K562 (cell line): ENCODE measurements around the gene KCNK16. TPM values are rescaled to one million over a fixed set of nuclear protein-coding genes. Genes with fewer than 3 reads are reported as not detected.
A peak's percentile ranks its signal among the peaks of the same experiment; 100 is the strongest.

Source experiments
- ATAC-seq: fragments of 200-7000 bp; cut with Tn5 transposase; 3 replicates; pipeline ENCODE4 v1.9.1; 2020; ENCODE audit warnings: moderate library complexity
- BruUV-seq: library from RNA; stranded (reverse); fragments of 400-500 nt; replicated peaks from 2 replicates; lab custom pipeline; 2021; lab: Mats Ljungman, UMichigan
- CTCF ChIA-PET: fragments of 300-600 bp; formaldehyde crosslinking; extraction: SDS; loops from one replicate; lab custom pipeline; 2021; ENCODE audit warnings: low intra/inter-chr PET ratio; lab: Yijun Ruan, JAX
- POLR2A ChIA-PET: fragments of 300-600, 350-650 bp; sonication (Branson Sonifier 250); formaldehyde crosslinking; extraction: SDS; loops from one replicate; lab custom pipeline; 2021; ENCODE audit warnings: antibody characterized with exemption, inconsistent platforms; lab: Yijun Ruan, JAX
- DNase-seq, 4 experiments: peaks; one replicate each; pipeline versions ENCODE4 v3.0.0 to v3.0.0-alpha.2; 2011 to 2018; ENCODE audit warnings: low spot score in 3 of 4, mixed read lengths in 3 of 4; ENCODE audit errors: extremely low read depth in 1 of 4
- FAIRE-seq: peaks from 2 replicates; lab custom pipeline; 2011; peaks lifted over from hg19 to GRCh38; lab: Jason Lieb, UNC
- H2AFZ ChIP-seq: 2 replicates; pipeline ENCODE4 v1.6.0; 2011; ENCODE audit warnings: low read depth, low read length, control low read depth, inconsistent platforms
- H3K27ac ChIP-seq: fragments of 200-600 bp; 3 replicates; pipeline ENCODE4 v1.8.0; 2011; ENCODE audit warnings: low read depth, mild to moderate bottlenecking, control low read depth, inconsistent platforms, low read length, moderate library complexity, mixed read lengths; ENCODE audit errors: extremely low read depth
- H3K27me3 ChIP-seq, 2 experiments: fragments of 300-600 bp in 1 of 2; 2 replicates in 1 of 2; 3 replicates in 1 of 2; pipeline versions ENCODE4 v1.6.0 to v1.8.0; 2011; ENCODE audit warnings: inconsistent platforms in 2 of 2, low read length in 2 of 2, mild to moderate bottlenecking in 1 of 2, mixed read lengths in 1 of 2, moderate library complexity in 1 of 2; ENCODE audit not compliant: control insufficient read depth in 2 of 2, insufficient read depth in 2 of 2
- H3K36me3 ChIP-seq: fragments of 300-600 bp; 3 replicates; pipeline ENCODE4 v1.8.0; 2011; ENCODE audit warnings: mild to moderate bottlenecking, low read length, inconsistent platforms; ENCODE audit not compliant: control insufficient read depth, insufficient read depth
- H3K4me1 ChIP-seq, 2 experiments: fragments of 200-600 bp in 1 of 2; replicated peaks in 1 of 2; 2 replicates in 1 of 2; 3 replicates in 1 of 2; pipeline versions ENCODE4 v1.5.1 to v1.8.0; 2011; ENCODE audit warnings: inconsistent platforms in 2 of 2, low read length in 2 of 2, mild to moderate bottlenecking in 1 of 2, mixed read lengths in 1 of 2, moderate library complexity in 1 of 2; ENCODE audit not compliant: control insufficient read depth in 2 of 2, insufficient read depth in 2 of 2
- H3K4me2 ChIP-seq: 2 replicates; pipeline ENCODE4 v1.6.1; 2011; ENCODE audit warnings: low read length, control low read depth, inconsistent platforms, mixed read lengths; ENCODE audit not compliant: insufficient read depth
- H3K4me3 ChIP-seq: fragments of 200-600 bp; sonication (generic), shearing (Covaris generic); 2 replicates; pipeline ENCODE4 v1.5.1; 2016; ENCODE audit warnings: control low read depth, inconsistent platforms
- H3K79me2 ChIP-seq: fragments of 200-600 bp; 3 replicates; pipeline ENCODE4 v1.8.0; 2011; ENCODE audit warnings: low read length, inconsistent platforms; ENCODE audit not compliant: control insufficient read depth, insufficient read depth
- H3K9ac ChIP-seq, 2 experiments: 2 replicates each; pipeline versions ENCODE4 v1.6.0 to v1.6.1; 2011; ENCODE audit warnings: low read depth in 2 of 2, low read length in 2 of 2, control low read depth in 1 of 2, inconsistent platforms in 1 of 2, mild to moderate bottlenecking in 1 of 2, mixed read lengths in 1 of 2; ENCODE audit not compliant: insufficient read depth in 1 of 2
- H3K9me1 ChIP-seq: one replicate; pipeline ENCODE4 v1.6.0; 2011; ENCODE audit warnings: inconsistent platforms, mild to moderate bottlenecking, low read length, moderate library complexity; ENCODE audit not compliant: control insufficient read depth, insufficient read depth
- H3K9me3 ChIP-seq: replicated peaks from 2 replicates; pipeline ENCODE4 v1.5.1; 2011; ENCODE audit warnings: low read depth, low read length, inconsistent platforms; ENCODE audit not compliant: control insufficient read depth, insufficient read depth
- H4K20me1 ChIP-seq: replicated peaks from 2 replicates; pipeline ENCODE4 v1.6.1; 2011; ENCODE audit warnings: low read length, inconsistent platforms, mixed read lengths; ENCODE audit not compliant: control insufficient read depth, insufficient read depth
- ATF1 ChIP-seq, 2 experiments: fragments of 450-650 bp in 1 of 2; IDR thresholded peaks; 2 replicates each; pipeline ENCODE4 v1.6.1; 2016; ENCODE audit warnings: missing compliant biosample characterization in 1 of 2, missing genetic modification characterization in 1 of 2
- ATF3 ChIP-seq, 2 experiments: fragments of 450-650 bp in 1 of 2; sonication (generic) in 1 of 2; formaldehyde crosslinking in 1 of 2; IDR thresholded peaks in 1 of 2; conservative IDR thresholded peaks in 1 of 2; 2 replicates each; pipeline versions ENCODE4 v1.6.1 to v1.8.1; 2016 to 2023; ENCODE audit warnings: mild to moderate bottlenecking in 2 of 2, moderate library complexity in 2 of 2, inconsistent platforms in 1 of 2, missing genetic modification reagents in 1 of 2
- BCOR ChIP-seq: fragments of 450-650 bp; IDR thresholded peaks from 2 replicates; pipeline ENCODE4 v1.6.1; 2016
- CHD2 ChIP-seq: IDR thresholded peaks from 2 replicates; pipeline ENCODE4 v1.6.1; 2011; ENCODE audit warnings: low read depth, low read length
- CSDE1 ChIP-seq, 2 experiments: fragments of 450-650 bp; IDR thresholded peaks; 2 replicates each; pipeline ENCODE4 v1.6.1; 2016; ENCODE audit warnings: mild to moderate bottlenecking in 1 of 2
- GMEB1 ChIP-seq: fragments of 250-450 bp; sonication (Bioruptor Pico); IDR thresholded peaks from 2 replicates; pipeline ENCODE4 v1.4.0; 2020; ENCODE audit warnings: mild to moderate bottlenecking
- HNRNPLL ChIP-seq: fragments of 200-400 bp; formaldehyde crosslinking; IDR thresholded peaks from 2 replicates; pipeline ENCODE4 v1.6.1; 2017; ENCODE audit warnings: low read length, low read depth, mild to moderate bottlenecking; ENCODE audit not compliant: poor library complexity, severe bottlenecking
- NR2C2 ChIP-seq, 2 experiments: fragments of 200-800 bp in 1 of 2; sonication (Bioruptor generic) in 1 of 2; sonication (generic) in 1 of 2; formaldehyde crosslinking in 1 of 2; IDR thresholded peaks; 2 replicates each; pipeline versions ENCODE4 v1.6.1 to v1.8.0; 2016 to 2022; ENCODE audit warnings: mild to moderate bottlenecking in 1 of 2, missing compliant biosample characterization in 1 of 2, missing genetic modification characterization in 1 of 2, missing genetic modification reagents in 1 of 2
- NRF1 ChIP-seq, 2 experiments: fragments of 450-650 bp; IDR thresholded peaks in 1 of 2; conservative IDR thresholded peaks in 1 of 2; 2 replicates each; pipeline ENCODE4 v1.6.1; 2014; ENCODE audit warnings: mild to moderate bottlenecking in 2 of 2
- RBM14 ChIP-seq: fragments of 200-400 bp; formaldehyde crosslinking; IDR thresholded peaks from 2 replicates; pipeline ENCODE4 v1.6.1; 2018; ENCODE audit warnings: low read depth, mild to moderate bottlenecking, low read length, moderate library complexity, borderline replicate concordance; ENCODE audit not compliant: insufficient read depth
- RNF2 ChIP-seq: sonication (generic); IDR thresholded peaks from 2 replicates; pipeline ENCODE4 v1.6.1; 2016
- TEAD1 ChIP-seq, 2 experiments: fragments of 450-650 bp in 1 of 2; sonication (generic) in 1 of 2; formaldehyde crosslinking; IDR thresholded peaks; 2 replicates each; pipeline versions ENCODE4 v1.4.0 to v1.8.0; 2020 to 2022; ENCODE audit warnings: mild to moderate bottlenecking in 2 of 2, missing genetic modification reagents in 1 of 2
- XRCC4 ChIP-seq: IDR thresholded peaks from one replicate; pipeline ENCODE4 v1.6.1; 2011; ENCODE audit not compliant: insufficient read depth, insufficient read length; ENCODE audit errors: extremely low read depth
- ZHX1 ChIP-seq: fragments of 150-350 bp; conservative IDR thresholded peaks from 2 replicates; pipeline ENCODE4 v1.6.1; 2014; ENCODE audit warnings: low read length
- WGBS: fragments of 100-300 bp; shearing (Covaris generic); methylation state at CpG from one replicate; pipeline ENCODE4 v1.1.6; 2016; ENCODE audit warnings: low coverage, mixed read lengths; ENCODE audit not compliant: insufficient coverage; ENCODE audit errors: missing lambda C conversion rate; 5-methylcytosine and 5-hydroxymethylcytosine counted together
- in situ Hi-C: fragments of 300-500 bp; cut with MboI; formaldehyde crosslinking; loops from 4 replicates; pipeline ENCODE4 v1.15.0; 2018; ENCODE audit warnings: inconsistent platforms, mixed read lengths
- intact Hi-C: fragments of 100-400 bp; cut with micrococcal nuclease; formaldehyde crosslinking; loops from 2 replicates; pipeline ENCODE4 v1.14.2; 2022
- polyA plus RNA-seq, 8 experiments: library from polyadenylated mRNA; depleted of rRNA in 4 of 8; stranded (reverse) in 5 of 8; unstranded in 3 of 8; fragments of >200 nt; fragmentation: Nextera tagmentation in 2 of 8; fragmentation: Illumina TruSeq in 1 of 8; extraction: Ambion mirVana in 2 of 8; extraction: Trizol in 1 of 8; gene quantifications; 2 replicates each; pipeline versions ENCODE4 v1.2.1 to v1.2.3, GENCODE V29; 2011 to 2014; ENCODE audit warnings: inconsistent platforms in 1 of 8, missing spikeins in 1 of 8
- total RNA-seq, 7 experiments: library from RNA; depleted of rRNA in 6 of 7; stranded (reverse); fragments of >200 nt in 6 of 7; fragmentation: Illumina TruSeq in 2 of 7; extraction: Trizol in 2 of 7; gene quantifications; 2 replicates each; pipeline versions ENCODE4 v1.2.1 to v1.2.3, GENCODE V29; 2011 to 2021; ENCODE audit warnings: low replicate concordance in 1 of 7
- TF ChIP-seq, protein P1 (sequence below): fragments of 250-450 bp; sonication (Bioruptor Pico); IDR thresholded peaks from 2 replicates; pipeline ENCODE4 v1.4.0; 2020; ENCODE audit warnings: borderline replicate concordance

Gene KCNK16
- total and polyA plus RNA-seq, 9 of the 15 experiments (the other 6 are each of a cell fraction or from before 2014, with no cell fraction given), result not detected

DNA sequence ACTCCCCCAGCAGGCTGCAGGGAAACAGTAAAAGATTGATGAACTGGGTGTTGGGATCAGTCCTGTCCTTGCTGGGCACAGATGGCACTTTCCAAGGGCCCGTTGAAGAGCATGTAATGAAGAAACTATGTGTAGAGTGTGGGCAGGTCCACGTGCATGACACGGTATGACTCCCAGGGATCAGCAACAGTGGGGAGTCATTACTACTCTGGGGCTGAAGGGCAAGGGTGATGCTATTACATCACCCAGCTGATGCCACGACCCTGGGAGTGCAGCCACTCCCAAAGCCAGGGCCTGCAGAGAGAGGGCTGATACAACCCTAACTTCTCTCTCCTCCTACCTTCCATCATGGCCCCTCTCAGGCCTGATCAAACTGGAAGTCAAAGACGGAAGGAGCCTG, 28.4 kb downstream of the KCNK16 start:
- BruUV-seq, result no TSS peak
- intact Hi-C loops (no loop called here), in situ Hi-C loops (no loop called here)
- H3K9me3 ChIP-seq, result no peaks in the 10 kb centered on the region
- 0% methylated on average over 5 of the region's 5 CpGs for WGBS
- POLR2A ChIA-PET, result interaction anchor here (0.6 to 0.8 kb wide), 2 partner anchors 9 to 47 kb away, joined by 3 read pairs; no protein-coding TSS in a partner anchor
- H3K9me1 ChIP-seq, result no peaks in the 10 kb centered on the region
- no peak overlapping the region for H3K27ac ChIP-seq
- H3K4me2 ChIP-seq, result no peak overlapping the region
- H2AFZ ChIP-seq, result no peak overlapping the region
- H3K9ac ChIP-seq, result no peak overlapping the region
- H3K36me3 ChIP-seq, result no peaks in the 10 kb centered on the region
- peaks cover 0 to 4% of the 10 kb centered on the region in 2 experiments; a peak in 2 of 5 replicates for H3K4me1 ChIP-seq
- H3K79me2 ChIP-seq, result no peaks in the 10 kb centered on the region
- CTCF ChIA-PET, result no interaction called here
- FAIRE-seq (no peak), DNase-seq (no peak), ATAC-seq (no peak)
- peaks cover 53 to 63% of the 10 kb centered on the region in 2 experiments for H3K27me3 ChIP-seq
- peaks cover 16% of the 10 kb centered on the region for H4K20me1 ChIP-seq
- H3K4me3 ChIP-seq, result no peak overlapping the region
- TF ChIP-seq XRCC4 (no peak), ZHX1 (no peak), NR2C2 (CRISPR knock-in tag; IDR thresholded peaks at IDR 0.05) (no peak), NR2C2 (tag; IDR thresholded peaks at IDR 0.05) (peak; percentile 38; the same call in 1 of the 2 replicates), TEAD1 (CRISPR knock-in tag; IDR thresholded peaks at IDR 0.05) (no peak), ATF3 (IDR thresholded peaks at IDR 0.05) (0 out of 2 replicates have a peak, but pooled peaks have one; percentile 21), ATF3 (CRISPR knock-in tag; conservative IDR thresholded peaks at IDR 0.05) (no peak), ATF1 (CRISPR knock-in tag; IDR thresholded peaks at IDR 0.05) (no peak), ATF1 (tag; IDR thresholded peaks at IDR 0.05) (no peak), GMEB1 (no peak), CSDE1 (IDR thresholded peaks at IDR 0.05) (no peak), BCOR (no peak), RBM14 (no peak), HNRNPLL (no peak), NRF1 (conservative IDR thresholded peaks at IDR 0.05 in 1 of 2, IDR thresholded peaks at IDR 0.05 in 1 of 2) (no peak), CHD2 (no peak), RNF2 (no peak)
- TF ChIP-seq, protein P1, sequence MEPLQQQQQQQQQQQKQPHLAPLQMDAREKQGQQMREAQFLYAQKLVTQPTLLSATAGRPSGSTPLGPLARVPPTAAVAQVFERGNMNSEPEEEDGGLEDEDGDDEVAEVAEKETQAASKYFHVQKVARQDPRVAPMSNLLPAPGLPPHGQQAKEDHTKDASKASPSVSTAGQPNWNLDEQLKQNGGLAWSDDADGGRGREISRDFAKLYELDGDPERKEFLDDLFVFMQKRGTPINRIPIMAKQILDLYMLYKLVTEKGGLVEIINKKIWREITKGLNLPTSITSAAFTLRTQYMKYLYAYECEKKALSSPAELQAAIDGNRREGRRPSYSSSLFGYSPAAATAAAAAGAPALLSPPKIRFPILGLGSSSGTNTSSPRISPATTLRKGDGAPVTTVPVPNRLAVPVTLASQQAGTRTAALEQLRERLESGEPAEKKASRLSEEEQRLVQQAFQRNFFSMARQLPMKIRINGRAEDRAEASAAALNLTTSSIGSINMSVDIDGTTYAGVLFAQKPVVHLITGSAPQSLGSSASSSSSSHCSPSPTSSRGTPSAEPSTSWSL, result no peak
